ENCODE measurements around the gene NSD2.
"Not testable (repeated sequence)": the region's sequence is repeated elsewhere in the genome, so short reads cannot be mapped to it uniquely, and the experiment has no call there.

Gene NSD2

DNA sequence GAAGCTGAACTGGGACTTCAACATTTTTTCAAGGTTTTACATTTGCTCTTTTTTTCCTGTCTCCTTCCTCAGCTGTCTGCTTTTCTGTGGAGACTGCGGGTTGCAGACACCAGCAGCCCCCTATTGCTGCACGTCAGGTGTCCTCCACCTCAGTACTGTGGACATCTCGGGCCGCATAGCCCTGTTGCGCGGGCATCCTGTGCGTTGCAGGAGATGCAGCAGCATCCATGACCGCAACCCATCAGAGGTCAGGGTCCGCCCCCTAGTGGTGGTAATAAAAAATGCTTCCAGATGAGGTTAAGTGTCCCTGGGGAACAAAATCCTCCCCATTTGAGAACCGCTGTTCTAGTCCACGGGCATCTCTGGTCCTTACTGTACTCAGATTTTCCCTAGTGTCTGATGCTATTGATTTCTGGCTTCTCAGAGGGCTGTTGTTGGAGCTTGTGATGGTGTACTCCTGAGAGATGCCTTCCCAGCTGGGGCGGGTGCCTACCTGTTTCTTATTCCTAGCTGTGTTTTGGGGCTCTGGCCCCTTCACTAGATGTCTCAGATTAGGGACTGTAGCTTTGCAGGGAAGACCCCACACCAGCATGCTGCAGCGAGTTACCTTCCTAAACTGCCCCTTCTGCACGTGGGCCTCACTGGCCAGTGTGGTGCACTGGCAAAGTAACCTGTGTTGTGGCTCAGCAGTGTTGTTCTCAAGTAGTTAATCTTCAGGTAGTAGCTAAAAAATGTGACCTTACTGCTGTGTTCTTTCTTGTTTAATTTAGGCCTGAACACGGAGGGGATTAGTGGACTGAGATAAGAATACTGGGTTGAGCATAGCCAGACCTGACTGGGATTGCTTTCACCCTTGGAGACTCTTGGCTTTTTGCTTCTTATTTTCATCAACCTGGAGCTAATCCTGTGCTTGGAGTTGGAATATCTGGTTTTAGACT is 28.2 kb downstream of the NSD2 start:
- peak; percentile 67 for DNase-seq (ENCODE audit: low spot score)

DNA sequence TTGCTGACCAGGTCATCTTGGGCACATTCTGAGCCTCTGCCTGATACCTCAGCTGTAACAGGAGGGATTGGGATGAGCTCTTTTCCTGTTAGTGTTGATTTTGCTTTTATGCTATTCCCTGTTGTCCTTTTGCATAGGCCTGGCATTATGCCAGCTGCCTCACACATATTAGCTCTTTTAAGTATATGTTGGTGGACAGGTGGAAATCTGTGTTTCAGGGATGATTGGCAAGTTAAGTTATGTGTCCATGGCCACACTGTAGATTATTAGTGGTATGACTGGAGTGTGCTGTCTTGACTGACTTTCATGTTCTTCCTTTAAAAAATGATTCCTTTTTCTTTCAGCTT is 28.9 kb downstream of the NSD2 start:
- no peak for DNase-seq (ENCODE audit: low spot score)

DNA sequence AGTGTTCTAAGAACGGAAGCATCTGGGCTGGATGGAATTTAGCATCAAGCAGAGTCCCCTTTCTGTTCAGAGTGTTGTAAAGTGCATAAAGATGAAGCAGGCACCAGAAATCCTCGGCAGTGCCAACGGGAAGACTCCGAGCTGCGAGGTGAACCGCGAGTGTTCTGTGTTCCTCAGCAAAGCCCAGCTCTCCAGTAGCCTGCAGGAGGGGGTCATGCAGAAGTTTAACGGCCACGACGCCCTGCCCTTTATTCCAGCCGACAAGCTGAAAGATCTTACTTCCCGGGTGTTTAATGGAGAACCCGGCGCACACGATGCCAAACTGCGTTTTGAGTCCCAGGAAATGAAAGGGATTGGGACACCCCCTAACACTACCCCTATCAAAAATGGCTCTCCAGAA is 29.4 kb downstream of the NSD2 start:
- no peak for DNase-seq (ENCODE audit: low spot score)

GRCh38 chr4:1901127-1901526 is 29.9 kb downstream of the NSD2 start:
- DNase-seq (ENCODE audit: low spot score): no peak

DNA sequence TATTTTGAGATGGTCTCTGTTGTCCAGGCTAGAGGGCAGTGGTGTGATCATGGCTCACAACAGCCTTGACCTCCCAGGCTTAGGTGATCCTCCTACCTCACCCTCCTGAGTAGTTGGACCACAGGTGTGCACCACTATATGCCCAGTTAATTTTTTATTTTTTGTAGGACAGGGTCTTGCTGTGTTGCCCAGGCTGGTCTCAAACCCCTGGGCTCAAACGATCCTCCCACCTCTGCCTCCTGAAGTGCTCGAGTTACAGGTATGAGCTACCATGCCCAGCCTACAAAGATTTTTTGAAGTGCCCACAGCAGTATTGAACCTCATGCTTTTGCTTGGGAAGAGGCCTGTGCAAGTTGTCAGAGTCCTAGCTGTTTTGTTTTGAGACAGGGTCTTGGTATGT is 31.1 kb downstream of the NSD2 start:
- no peak for DNase-seq (ENCODE audit: low spot score)

- DNase-seq (ENCODE audit: low spot score): no peak
Observed at GRCh38 chr4:1903035-1903434, 31.8 kb downstream of the NSD2 start.

GRCh38 chr4:1904042-1904441 is 32.8 kb downstream of the NSD2 start:
- no peak for DNase-seq (ENCODE audit: low spot score)

DNA sequence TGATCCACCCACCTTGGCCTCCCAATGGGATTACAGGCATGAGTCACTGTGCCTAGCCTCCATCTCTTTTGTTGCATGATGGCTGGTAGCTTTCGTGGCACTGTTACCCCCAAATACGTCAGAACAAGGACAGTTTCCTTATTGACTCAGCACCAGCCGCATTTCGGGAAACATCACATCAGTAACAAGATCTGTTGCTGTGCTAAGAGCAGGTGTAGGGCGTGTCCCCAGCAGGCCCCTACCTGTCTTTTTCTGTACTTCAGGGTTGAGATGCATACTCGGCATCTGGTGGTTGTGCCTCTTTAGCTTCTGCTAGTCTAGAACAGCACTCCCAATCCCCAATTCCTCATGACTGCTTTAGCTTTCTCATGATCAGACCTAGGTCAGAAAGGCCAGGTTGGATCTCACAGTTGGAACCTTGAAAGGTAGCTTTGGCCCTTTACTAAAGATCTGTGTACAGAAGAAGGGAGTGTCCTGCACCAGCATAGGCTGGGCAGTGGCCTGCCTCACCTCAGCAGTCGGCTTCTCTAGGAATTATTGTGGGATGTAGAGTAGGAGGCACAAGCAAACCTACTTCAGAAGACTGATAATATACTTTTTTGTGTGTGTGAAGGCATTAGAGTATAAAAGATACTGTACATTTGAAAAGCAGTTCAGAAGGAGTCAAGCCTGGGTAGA is 36.8 kb downstream of the NSD2 start:
- DNase-seq (ENCODE audit: low spot score): no peak

GRCh38 chr4:1909696-1910095 is 38.5 kb downstream of the NSD2 start:
- not testable (repeated sequence) for DNase-seq (ENCODE audit: low spot score)

GRCh38 chr4:1910643-1911042 is 39.5 kb downstream of the NSD2 start:
- DNase-seq (ENCODE audit: low spot score): peak; percentile 17

DNA sequence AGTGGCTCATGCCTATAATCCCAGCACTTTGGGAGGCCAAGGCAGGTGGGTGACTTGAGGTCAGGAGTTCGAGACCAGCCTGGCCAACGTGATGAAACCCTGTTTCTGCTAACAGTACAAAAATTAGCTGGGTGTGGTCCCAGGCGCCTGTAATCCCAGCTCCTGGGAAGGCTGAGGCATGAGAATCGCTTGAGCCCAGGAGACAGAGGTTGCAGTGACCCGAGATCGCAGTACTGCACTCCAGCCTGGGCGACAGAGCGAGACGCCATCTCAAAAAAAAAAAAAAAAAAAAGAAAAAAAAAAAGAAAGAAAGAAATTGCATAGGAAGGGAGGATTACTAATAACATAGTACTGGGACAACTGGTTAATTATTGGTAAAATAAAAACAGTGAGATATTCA is 40.1 kb downstream of the NSD2 start:
- not testable (repeated sequence) for DNase-seq (ENCODE audit: low spot score)

GRCh38 chr4:1922821-1923220 is 51.6 kb downstream of the NSD2 start:
- DNase-seq (ENCODE audit: low spot score): no peak

DNA sequence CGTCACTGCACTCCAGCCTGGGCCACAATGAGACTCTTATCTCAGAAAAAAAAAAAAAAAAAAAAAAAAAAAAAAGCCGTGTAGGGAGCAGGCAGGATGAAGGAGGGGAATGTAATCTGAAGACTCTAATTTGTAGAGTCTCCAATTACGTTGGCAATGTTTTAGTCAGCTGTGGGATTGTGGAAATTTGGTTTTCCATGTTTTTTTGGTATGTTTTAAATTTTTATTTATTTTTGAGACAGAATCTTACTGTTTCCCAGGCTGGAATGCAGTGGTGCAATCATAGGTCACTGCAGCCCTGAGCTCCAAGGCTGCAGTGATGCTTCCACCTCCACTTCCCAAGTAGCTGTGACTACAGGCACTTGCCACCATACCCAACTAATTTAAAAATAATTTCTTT is 56.5 kb downstream of the NSD2 start:
- DNase-seq (ENCODE audit: low spot score): no peak

GRCh38 chr4:1928356-1929239 is 57.4 kb downstream of the NSD2 start:
- DNase-seq (ENCODE audit: low spot score): no peak

GRCh38 chr4:1932736-1933135 is 61.5 kb downstream of the NSD2 start:
- no peak for DNase-seq (ENCODE audit: low spot score)

DNA sequence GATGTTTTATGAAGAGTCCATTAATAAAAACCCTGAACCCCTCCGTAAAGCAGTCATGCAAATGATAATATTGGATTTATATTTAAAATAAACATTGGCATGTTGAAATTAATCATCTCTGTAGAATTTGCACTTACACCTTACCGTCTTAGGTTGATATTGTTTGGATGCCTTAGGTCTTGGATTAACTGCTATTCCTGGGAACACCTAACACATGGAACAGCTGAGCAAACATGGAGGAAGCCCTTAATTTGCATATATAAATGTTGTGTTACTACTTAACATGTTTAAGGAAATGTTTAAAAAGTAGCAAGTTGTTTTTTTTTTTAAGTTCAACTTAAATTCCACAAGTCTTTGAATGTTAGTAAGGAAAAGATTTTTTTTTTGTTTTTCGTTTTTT is 62.5 kb downstream of the NSD2 start:
- no peak for DNase-seq (ENCODE audit: low spot score)

DNA sequence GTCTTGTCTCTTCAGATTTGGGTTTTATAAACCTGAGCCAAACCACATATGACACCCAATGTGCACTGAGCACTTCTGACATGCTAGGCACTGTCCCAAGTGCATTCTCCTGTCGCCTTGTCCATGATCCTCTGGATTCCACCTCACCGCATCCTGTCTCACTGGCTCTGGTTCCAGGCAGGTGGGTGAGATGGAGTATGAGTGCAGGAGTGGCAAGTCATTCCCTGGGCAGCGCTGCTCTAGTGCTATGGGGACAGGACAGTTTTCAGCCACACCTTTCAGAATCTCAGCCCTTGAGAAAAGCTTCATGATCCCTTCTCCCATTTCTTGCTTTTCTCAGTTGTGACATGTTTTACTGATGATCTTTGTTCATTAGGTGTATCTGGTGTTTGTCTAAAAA is 66.4 kb downstream of the NSD2 start:
- DNase-seq (ENCODE audit: low spot score): no peak

DNA sequence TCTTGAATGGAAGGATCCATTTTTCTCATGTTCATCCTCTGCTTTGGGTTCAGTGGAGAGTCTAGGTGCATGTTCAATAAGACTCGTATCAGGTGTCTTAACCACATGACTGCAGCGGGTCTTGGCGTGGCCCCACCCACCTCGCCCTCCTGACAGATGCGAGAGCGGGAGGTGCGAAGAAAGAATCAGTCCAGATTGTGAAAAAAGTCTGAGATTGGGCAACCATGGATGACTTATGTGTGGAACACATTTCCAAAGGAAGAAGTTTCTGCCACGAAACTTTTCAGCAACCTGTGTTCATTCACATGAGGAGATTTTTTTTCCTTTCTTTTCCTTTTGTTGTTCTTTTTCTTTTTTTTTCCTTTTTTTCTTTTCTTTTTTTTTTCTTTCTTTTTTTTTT is 66.8 kb downstream of the NSD2 start:
- no peak for DNase-seq (ENCODE audit: low spot score)

- peak; percentile 25 for DNase-seq (ENCODE audit: low spot score)
Observed at GRCh38 chr4:1939664-1940509, 68.7 kb downstream of the NSD2 start.

- DNase-seq (ENCODE audit: low spot score): no peak
Observed at GRCh38 chr4:1940566-1940965, 69.4 kb downstream of the NSD2 start.

DNA sequence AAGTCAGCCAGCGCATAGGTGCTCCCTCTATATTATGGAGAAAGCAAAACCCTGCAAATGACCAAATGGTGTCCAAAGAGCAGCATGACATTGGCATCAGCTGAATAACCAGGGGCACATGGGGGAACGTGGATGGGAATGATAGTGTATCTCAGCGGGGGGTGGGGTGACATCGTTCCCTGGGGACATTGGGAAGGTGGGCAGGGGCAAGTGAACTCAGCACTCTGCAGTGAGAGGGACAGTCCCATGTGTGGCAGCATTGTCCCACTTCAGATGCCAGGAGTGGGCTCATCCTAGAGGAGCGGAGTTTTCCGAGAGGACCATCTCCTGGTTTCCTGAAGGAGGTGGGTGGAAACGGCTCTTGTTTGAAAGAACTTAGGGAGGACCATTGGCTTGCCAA is 72.7 kb downstream of the NSD2 start:
- no peak for DNase-seq (ENCODE audit: low spot score)

Data from LoVo (cell line).